ENCODE results near the gene RIBC1. TPM values are rescaled to one million over a fixed set of nuclear protein-coding genes. Genes with fewer than 3 reads are reported as not detected.
"Not testable (repeated sequence)": the region's sequence is repeated elsewhere in the genome, so short reads cannot be mapped to it uniquely, and the experiment has no call there.

Gene RIBC1
- total and polyA plus RNA-seq, 3 donors from 2014 or later = 20.3 to 52.0 (median 41.6) TPM

DNA sequence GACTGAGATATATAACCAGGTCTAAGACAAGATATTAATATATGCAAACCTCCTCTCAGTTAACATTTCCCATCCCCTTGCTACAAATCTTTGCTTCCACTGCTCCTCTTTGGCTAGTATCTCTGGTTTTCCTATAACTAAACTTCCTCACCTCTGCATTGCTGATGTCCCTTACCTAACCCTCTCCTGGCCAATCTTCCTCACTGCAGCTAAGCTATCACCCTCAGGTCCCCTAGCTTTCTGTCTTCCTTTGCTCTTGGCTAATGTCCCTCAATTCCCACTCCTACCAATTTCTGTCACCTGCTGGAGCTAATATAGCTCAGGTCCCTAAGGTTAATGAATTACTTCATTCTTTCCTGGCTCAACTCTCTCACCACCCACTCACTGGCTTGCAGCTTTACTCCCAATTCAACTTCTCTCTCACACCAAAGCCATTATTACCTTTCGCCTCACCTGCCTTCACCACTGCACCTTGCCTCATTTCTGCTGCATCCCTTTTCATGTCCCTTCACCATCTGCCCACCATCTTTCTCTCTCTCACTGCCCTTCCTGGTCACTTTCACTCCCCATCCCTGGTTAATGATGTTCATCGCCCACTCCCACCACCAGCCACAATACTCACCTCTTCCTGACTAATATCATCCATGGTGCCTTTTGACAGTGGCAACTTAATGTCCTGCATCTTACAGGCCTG lies 26.9 kb upstream of the RIBC1 start:
- Histone ChIP-seq H3K9me3 (no peaks in the 10 kb centered on the region), H3K4me1 (no peaks in the 10 kb centered on the region), H3K27me3 (no peaks in the 10 kb centered on the region), H3K36me3 (ENCODE audit: low read depth, missing control alignments) (no peaks in the 10 kb centered on the region), H3K27ac (no peak overlapping the region), H3K4me3 (no peak overlapping the region)
- 94 to 100% methylated on average over 2 of the region's 2 CpGs for WGBS, 2 donors
- TF ChIP-seq, protein P1, sequence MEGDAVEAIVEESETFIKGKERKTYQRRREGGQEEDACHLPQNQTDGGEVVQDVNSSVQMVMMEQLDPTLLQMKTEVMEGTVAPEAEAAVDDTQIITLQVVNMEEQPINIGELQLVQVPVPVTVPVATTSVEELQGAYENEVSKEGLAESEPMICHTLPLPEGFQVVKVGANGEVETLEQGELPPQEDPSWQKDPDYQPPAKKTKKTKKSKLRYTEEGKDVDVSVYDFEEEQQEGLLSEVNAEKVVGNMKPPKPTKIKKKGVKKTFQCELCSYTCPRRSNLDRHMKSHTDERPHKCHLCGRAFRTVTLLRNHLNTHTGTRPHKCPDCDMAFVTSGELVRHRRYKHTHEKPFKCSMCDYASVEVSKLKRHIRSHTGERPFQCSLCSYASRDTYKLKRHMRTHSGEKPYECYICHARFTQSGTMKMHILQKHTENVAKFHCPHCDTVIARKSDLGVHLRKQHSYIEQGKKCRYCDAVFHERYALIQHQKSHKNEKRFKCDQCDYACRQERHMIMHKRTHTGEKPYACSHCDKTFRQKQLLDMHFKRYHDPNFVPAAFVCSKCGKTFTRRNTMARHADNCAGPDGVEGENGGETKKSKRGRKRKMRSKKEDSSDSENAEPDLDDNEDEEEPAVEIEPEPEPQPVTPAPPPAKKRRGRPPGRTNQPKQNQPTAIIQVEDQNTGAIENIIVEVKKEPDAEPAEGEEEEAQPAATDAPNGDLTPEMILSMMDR (IDR thresholded peaks at IDR 0.05) = no peak
- TF ChIP-seq POLR2A (IDR thresholded peaks at IDR 0.05) = no peak
- intact Hi-C loops (cut with DNase I; ENCODE audit: low total_unique reads) = no loop called here
- no peak for DNase-seq

DNA sequence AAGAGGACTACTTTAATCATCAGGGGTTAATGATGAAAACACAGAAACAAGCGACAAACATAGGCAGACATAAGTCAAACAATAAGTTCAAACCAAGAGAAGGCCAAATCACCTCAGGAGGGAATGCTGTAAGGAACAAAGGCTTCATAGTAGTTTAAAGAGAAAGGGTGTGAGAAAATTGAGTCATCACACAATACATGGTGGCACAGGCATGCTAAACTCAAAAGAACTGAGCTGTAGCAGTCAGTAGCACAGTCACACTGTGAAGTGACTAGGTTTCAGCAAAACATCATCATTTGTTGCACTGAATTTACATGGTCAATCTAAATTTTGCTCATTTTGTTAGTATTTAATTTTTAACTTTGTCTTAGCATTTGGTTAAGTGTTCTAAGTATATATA lies 24.5 kb upstream of the RIBC1 start:
- Histone ChIP-seq H3K36me3 (ENCODE audit: low read depth, missing control alignments) (no peaks in the 10 kb centered on the region), H3K27ac (no peak overlapping the region), H3K27me3 (no peaks in the 10 kb centered on the region), H3K4me3 (no peak overlapping the region), H3K4me1 (no peaks in the 10 kb centered on the region), H3K9me3 (no peaks in the 10 kb centered on the region)
- no peak for DNase-seq
- intact Hi-C loops (cut with DNase I; ENCODE audit: low total_unique reads) = no loop called here
- no peak for TF ChIP-seq POLR2A (IDR thresholded peaks at IDR 0.05)
- 93 to 100% methylated on average over 1 of the region's 1 CpG for WGBS, 2 donors

DNA sequence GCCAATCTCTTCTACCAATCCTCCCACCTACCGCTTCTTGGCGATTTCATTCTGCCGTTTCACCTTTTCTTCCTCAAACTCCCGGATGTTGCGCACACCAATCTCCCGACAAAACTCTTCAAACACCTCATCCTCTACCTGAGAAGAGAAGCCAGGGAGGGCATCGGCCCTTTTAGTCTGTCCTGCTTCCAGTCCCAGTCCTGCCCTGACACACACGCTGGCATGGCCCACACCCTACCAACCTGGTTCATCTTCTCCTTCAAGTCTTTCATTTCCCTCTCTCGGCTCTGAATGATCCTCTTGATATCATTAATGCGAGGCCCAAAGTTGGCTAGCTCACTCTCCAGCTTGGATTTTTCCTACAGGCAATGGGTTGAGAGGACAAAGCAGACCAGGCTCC lies 19.1 kb upstream of the RIBC1 start:
- no peaks in the 10 kb centered on the region for H3K36me3 ChIP-seq (ENCODE audit: low read depth, missing control alignments)
- DNase-seq = no peak
- H3K9me3 ChIP-seq = no peaks in the 10 kb centered on the region
- H3K27ac ChIP-seq = no peak overlapping the region
- intact Hi-C loops (cut with DNase I; ENCODE audit: low total_unique reads) = no loop called here
- H3K4me1 ChIP-seq = no peaks in the 10 kb centered on the region
- no peaks in the 10 kb centered on the region for H3K27me3 ChIP-seq
- no peak overlapping the region for H3K4me3 ChIP-seq
- no peak for TF ChIP-seq POLR2A (IDR thresholded peaks at IDR 0.05)
- TF ChIP-seq, protein P1 (IDR thresholded peaks at IDR 0.05) = no peak
- WGBS, 2 donors = 94 to 95% methylated on average over 10 of the region's 10 CpGs

DNA sequence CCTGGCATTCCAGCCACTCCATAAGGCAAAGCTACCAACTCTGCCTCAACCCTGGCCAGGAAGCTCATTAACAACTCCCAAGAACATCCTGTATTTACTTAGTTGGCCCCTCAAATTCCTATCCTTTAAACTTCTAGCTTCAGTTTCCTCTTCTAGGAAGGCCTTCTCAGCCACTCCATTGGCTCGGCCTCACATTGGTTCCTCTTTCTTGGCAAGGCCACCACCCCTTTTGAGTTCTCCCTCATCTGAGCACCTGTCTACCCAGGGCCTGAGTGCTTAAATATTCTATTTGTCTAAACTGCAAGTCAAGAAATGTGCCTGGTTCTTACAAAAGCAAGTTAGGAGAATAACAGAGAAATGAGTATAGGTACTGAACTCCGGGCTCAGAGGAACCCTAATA lies 10.2 kb upstream of the RIBC1 start:
- H3K4me1 ChIP-seq = no peaks in the 10 kb centered on the region
- H3K36me3 ChIP-seq (ENCODE audit: low read depth, missing control alignments) = no peaks in the 10 kb centered on the region
- 87 to 96% methylated on average over 2 of the region's 2 CpGs for WGBS, 2 donors
- TF ChIP-seq, protein P1 (IDR thresholded peaks at IDR 0.05) = no peak
- TF ChIP-seq POLR2A (IDR thresholded peaks at IDR 0.05) = no peak
- H3K4me3 ChIP-seq = no peak overlapping the region
- no peak overlapping the region for H3K27ac ChIP-seq
- no peaks in the 10 kb centered on the region for H3K27me3 ChIP-seq
- intact Hi-C loops (cut with DNase I; ENCODE audit: low total_unique reads) = no loop called here
- H3K9me3 ChIP-seq = no peaks in the 10 kb centered on the region
- no peak for DNase-seq

- intact Hi-C loops (cut with DNase I; ENCODE audit: low total_unique reads); H3K9me3 ChIP-seq: not testable (repeated sequence)
- 71 to 93% methylated on average over 1 to 3 of the region's 3 CpGs for WGBS, 2 donors
Observed at GRCh38 chrX:53420351-53420750, 2.3 kb upstream of the RIBC1 start.

DNA sequence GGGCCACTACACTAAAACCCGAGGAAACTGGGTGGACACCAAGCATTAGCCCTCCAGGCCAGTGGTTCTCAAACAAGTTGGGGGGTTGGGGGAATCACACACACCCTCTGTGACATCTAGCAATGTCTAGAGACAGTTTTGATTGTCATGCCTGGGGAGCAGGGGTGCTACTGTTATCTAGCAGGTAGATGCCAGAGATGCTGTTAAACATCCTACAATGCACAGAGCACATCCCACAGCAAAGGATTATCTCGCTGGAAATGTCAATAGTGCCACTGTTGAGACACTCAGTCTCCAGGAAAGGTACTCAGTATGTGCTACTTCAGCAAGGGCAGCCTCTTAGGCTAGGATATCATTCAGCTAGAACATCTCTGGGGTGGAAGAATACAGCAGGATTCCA lies 1.5 kb upstream of the RIBC1 start:
- intact Hi-C loops (cut with DNase I; ENCODE audit: low total_unique reads) = no loop called here
- TF ChIP-seq POLR2A (IDR thresholded peaks at IDR 0.05) = no peak
- TF ChIP-seq, protein P1 (IDR thresholded peaks at IDR 0.05) = no peak
- Histone ChIP-seq H3K9me3 (no peaks in the 10 kb centered on the region), H3K27me3 (no peaks in the 10 kb centered on the region), H3K27ac (no peak overlapping the region), H3K36me3 (ENCODE audit: low read depth, missing control alignments) (no peaks in the 10 kb centered on the region), H3K4me3 (no peak overlapping the region), H3K4me1 (no peaks in the 10 kb centered on the region)
- DNase-seq = no peak
- WGBS, 2 donors = 30 to 33% methylated on average over 1 to 2 of the region's 2 CpGs

More at GRCh38 chrX:53420351-53420750, 2.3 kb upstream of the RIBC1 start:
- DNase-seq; H3K27ac ChIP-seq; H3K36me3 ChIP-seq (ENCODE audit: low read depth, missing control alignments); H3K27me3 ChIP-seq; H3K4me3 ChIP-seq; H3K4me1 ChIP-seq: not testable (repeated sequence)
